Type B pancreatic cell (in vitro differentiated cells): ENCODE results near the gene MAP3K10. TPM values are rescaled to one million over a fixed set of nuclear protein-coding genes. Genes with fewer than 3 reads are reported as not detected.

Source experiments
- DNase-seq: peaks from one replicate; pipeline ENCODE4 v3.0.0; 2021; ENCODE audit warnings: mixed read lengths; ENCODE audit not compliant: unreplicated experiment; ENCODE audit errors: extremely low spot score
- H3K27ac Mint-ChIP-seq: 2 replicates; pipeline ENCODE4 v1.8.0; 2021; ENCODE audit warnings: mild to moderate bottlenecking, mixed read lengths
- H3K27me3 Mint-ChIP-seq: 2 replicates; pipeline ENCODE4 v1.8.0; 2021; ENCODE audit warnings: mixed read lengths
- H3K36me3 Mint-ChIP-seq: 2 replicates; pipeline ENCODE4 v1.8.0; 2021; ENCODE audit warnings: mixed read lengths
- H3K4me1 Mint-ChIP-seq: one replicate; pipeline ENCODE4 v1.8.0; 2021; ENCODE audit warnings: mixed read lengths; ENCODE audit not compliant: unreplicated experiment
- H3K4me3 Mint-ChIP-seq: 2 replicates; pipeline ENCODE4 v1.8.0; 2021; ENCODE audit warnings: mild to moderate bottlenecking, mixed read lengths
- H3K9me3 Mint-ChIP-seq: 2 replicates; pipeline ENCODE4 v1.8.0; 2021; ENCODE audit warnings: mixed read lengths
- total RNA-seq: library from RNA; stranded (reverse); gene quantifications from 2 replicates; pipeline ENCODE4 v1.2.1, GENCODE V29; 2021; ENCODE audit warnings: low replicate concordance
- TF ChIP-seq, protein P1 (sequence below): fragments of 200-600 bp; sonication (generic); conservative IDR thresholded peaks from 2 replicates; pipeline ENCODE4 v1.5.0; 2021; ENCODE audit warnings: antibody characterized with exemption, mild to moderate bottlenecking

Gene MAP3K10
- total RNA-seq, 1 donor from 2014 or later, result 23.4 TPM

DNA sequence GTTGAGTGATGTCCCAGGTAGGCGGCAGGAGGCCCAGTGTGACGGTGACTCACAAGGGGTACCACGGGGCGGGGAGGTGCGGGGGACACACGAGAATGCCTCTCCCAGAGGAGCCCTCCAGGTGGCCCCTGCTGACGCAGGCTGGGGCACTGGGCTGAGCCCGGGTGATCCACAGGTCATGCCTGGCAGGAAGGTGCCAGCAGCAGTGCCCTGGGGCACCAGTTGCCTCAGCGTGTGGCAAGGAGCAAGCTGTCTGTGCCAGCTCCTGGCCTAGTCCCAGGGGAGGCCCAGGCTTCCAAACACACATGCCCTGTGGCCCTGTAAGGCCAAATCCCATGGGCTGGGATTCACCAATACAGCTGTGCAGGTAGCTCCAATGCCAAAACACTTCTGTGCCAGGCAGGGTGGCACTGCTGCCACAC, 65.9 kb downstream of the MAP3K10 start:
- no peak overlapping the region for H3K4me3 Mint-ChIP-seq
- H3K27me3 Mint-ChIP-seq, result no peaks in the 10 kb centered on the region
- no peak for DNase-seq
- H3K36me3 Mint-ChIP-seq, result peaks cover 32% of the 10 kb centered on the region
- no peaks in the 10 kb centered on the region for H3K9me3 Mint-ChIP-seq
- no peak overlapping the region for H3K27ac Mint-ChIP-seq
- peaks cover 12% of the 10 kb centered on the region for H3K4me1 Mint-ChIP-seq
- TF ChIP-seq, protein P1, sequence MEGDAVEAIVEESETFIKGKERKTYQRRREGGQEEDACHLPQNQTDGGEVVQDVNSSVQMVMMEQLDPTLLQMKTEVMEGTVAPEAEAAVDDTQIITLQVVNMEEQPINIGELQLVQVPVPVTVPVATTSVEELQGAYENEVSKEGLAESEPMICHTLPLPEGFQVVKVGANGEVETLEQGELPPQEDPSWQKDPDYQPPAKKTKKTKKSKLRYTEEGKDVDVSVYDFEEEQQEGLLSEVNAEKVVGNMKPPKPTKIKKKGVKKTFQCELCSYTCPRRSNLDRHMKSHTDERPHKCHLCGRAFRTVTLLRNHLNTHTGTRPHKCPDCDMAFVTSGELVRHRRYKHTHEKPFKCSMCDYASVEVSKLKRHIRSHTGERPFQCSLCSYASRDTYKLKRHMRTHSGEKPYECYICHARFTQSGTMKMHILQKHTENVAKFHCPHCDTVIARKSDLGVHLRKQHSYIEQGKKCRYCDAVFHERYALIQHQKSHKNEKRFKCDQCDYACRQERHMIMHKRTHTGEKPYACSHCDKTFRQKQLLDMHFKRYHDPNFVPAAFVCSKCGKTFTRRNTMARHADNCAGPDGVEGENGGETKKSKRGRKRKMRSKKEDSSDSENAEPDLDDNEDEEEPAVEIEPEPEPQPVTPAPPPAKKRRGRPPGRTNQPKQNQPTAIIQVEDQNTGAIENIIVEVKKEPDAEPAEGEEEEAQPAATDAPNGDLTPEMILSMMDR, result no peak

DNA sequence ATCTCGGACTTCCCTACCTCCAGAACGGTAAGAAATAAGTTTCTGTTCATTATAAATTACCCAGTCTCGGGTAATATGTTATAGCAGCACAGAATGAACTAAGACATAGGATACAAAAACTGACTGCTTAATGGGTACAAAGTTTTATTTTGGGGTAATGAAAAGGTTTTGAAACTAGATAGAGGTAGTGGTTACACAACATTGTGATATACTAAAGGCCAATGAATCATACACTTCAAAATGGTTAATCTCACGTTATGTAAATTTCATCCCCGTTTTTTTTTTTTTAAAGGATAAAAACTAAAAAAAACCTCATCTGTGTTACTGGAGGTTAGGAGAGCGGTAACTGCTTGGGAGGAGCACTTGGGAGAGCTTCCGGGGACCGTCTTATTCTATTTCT, 70.4 kb downstream of the MAP3K10 start:
- TF ChIP-seq, protein P1, result no peak
- peaks cover 5% of the 10 kb centered on the region for H3K4me1 Mint-ChIP-seq
- H3K27me3 Mint-ChIP-seq, result no peaks in the 10 kb centered on the region
- H3K4me3 Mint-ChIP-seq, result no peak overlapping the region
- H3K36me3 Mint-ChIP-seq, result peaks cover 10% of the 10 kb centered on the region
- no peak overlapping the region for H3K27ac Mint-ChIP-seq
- no peaks in the 10 kb centered on the region for H3K9me3 Mint-ChIP-seq
- no peak for DNase-seq

DNA sequence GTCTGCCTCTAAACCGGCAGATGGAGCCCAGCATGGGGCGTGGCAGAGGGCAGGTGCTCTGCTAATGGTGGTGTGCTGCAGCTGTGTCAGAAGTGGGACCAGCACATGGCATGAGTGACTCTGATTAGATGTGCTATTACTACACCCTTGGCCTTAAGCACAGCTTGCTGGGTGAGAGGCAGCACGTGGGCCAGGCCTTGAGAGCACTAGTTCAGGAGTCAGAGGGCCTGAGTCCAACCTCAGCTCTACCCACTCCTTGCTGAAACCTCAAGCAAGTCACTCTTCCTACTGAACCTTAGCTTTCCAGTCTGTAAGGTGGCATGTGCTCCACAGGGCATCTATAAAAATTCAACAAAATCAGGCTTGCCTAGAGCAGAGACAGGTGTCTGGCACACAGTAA, 71.2 kb downstream of the MAP3K10 start:
- Mint-ChIP-seq H3K4me3 (no peak overlapping the region), H3K27me3 (no peaks in the 10 kb centered on the region), H3K36me3 (peaks cover 10% of the 10 kb centered on the region), H3K9me3 (no peaks in the 10 kb centered on the region), H3K27ac (no peak overlapping the region), H3K4me1 (peaks cover 12% of the 10 kb centered on the region)
- no peak for DNase-seq
- TF ChIP-seq, protein P1, result no peak

DNA sequence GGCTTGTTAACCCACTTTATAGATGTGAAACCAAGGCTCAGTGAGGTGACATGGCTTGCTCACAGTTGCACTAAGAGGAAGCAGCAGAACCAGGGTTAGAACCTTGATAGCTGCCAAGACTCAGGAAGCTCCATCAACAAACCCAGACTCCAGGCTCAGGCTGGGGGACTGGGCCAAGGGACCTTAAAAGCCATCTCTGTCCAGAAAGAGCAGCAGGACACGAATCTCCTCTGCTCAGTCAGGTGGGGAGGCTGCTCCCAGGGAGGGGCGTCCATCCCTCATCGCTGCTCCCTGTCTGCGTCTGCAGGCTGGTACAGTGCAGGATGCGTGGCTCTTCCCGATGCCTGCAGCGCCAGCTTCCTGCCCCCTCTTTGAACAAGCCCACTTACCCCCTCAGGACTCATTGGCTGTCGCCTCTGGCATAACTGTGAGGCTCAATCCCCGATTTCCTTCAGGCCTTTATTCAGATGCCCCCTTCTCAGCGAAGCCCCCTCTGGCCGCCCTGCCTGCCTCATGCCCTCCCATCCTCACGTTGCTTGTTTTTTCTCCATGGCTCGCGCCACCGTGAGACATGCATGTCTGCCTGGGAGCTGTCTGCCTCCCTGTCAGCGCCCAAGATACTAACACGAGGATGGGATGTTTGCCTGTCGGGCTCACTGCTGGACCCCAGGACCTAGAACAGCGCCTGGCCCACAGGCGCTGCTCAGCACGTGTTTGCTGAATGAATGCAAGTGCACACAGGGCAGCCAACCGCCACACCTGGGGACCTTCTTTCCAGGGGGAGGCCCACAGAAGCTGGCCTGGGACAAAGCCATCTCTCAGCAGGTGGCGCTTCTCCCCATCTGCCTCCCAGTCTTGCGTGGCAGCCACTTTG, 72.5 kb downstream of the MAP3K10 start:
- TF ChIP-seq, protein P1, result no peak
- H3K4me3 Mint-ChIP-seq, result no peak overlapping the region
- DNase-seq, result no peak
- H3K27me3 Mint-ChIP-seq, result no peaks in the 10 kb centered on the region
- peaks cover 12% of the 10 kb centered on the region for H3K4me1 Mint-ChIP-seq
- no peaks in the 10 kb centered on the region for H3K9me3 Mint-ChIP-seq
- H3K36me3 Mint-ChIP-seq, result peaks cover 10% of the 10 kb centered on the region
- no peak overlapping the region for H3K27ac Mint-ChIP-seq

DNA sequence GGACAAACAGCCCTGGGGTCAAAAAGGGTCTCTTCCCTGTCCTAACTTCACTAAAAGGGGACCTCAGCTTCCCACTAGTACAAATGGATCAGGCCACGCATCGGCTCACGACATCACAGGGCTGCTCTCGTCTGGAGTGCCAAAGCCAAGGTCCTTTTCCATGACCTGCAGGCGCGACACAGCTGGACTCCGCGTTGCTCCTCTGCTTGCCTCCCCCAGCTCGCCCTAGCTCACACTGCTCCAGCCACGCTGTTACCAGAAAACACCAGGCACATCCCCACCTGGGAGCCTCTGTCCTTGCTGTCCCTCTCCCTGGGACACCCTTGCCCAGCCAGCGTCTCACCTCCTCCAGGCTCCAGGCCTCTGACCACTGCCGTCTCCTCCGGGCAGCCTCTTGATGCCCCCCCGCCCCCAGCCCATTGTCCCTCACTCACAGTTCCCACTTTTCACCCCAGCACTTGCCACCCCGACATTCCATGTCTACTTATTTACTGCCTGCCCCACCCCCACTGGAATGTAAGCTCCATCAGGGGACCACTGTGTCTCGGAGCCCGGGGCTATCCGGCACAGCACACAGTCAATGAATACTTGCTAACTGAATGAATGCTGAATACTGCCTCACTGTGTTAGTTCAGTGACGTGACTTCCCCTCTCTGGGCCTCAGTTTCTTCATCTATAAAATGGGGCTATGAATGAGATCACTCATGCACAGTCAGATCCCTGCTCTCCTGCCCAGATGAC, 73.3 kb downstream of the MAP3K10 start:
- no peaks in the 10 kb centered on the region for H3K9me3 Mint-ChIP-seq
- no peak overlapping the region for H3K27ac Mint-ChIP-seq
- H3K36me3 Mint-ChIP-seq, result peaks cover 11% of the 10 kb centered on the region
- DNase-seq, result no peak
- TF ChIP-seq, protein P1, result no peak
- H3K4me3 Mint-ChIP-seq, result no peak overlapping the region
- H3K4me1 Mint-ChIP-seq, result peaks cover 11% of the 10 kb centered on the region
- no peaks in the 10 kb centered on the region for H3K27me3 Mint-ChIP-seq

Other genes with a start within 250 kb of the MAP3K10 start
- gene PSMC4, start 220.3 kb upstream of the MAP3K10 start, total RNA-seq, result 100 and 102 TPM in 2 replicates
- gene ZNF546, start 194.4 kb upstream of the MAP3K10 start, total RNA-seq, result 1.7 and 5.5 TPM in 2 replicates
- gene ZNF780B, start 135.2 kb upstream of the MAP3K10 start, total RNA-seq, result 33.0 and 38.8 TPM in 2 replicates
- gene ZNF780A, start 100.5 kb upstream of the MAP3K10 start, total RNA-seq, result 21.2 and 24.3 TPM in 2 replicates
- gene TTC9B, start 27.0 kb downstream of the MAP3K10 start, total RNA-seq, result 0.39 and 0.48 TPM in 2 replicates
- gene CCNP, start 35.3 kb downstream of the MAP3K10 start, total RNA-seq, result 0.60 and 0.98 TPM in 2 replicates
- gene AKT2, start 93.9 kb downstream of the MAP3K10 start, total RNA-seq, result 138 and 149 TPM in 2 replicates
- gene C19orf47, start 157.0 kb downstream of the MAP3K10 start, total RNA-seq, result 15.3 and 18.6 TPM in 2 replicates
- gene PLD3, start 157.3 kb downstream of the MAP3K10 start, total RNA-seq, result 234 and 244 TPM in 2 replicates
- gene HIPK4, start 198.8 kb downstream of the MAP3K10 start, total RNA-seq, result 0.12 TPM in 1 of 2 replicates, not detected in the other
- 1.2 and 11.7 TPM in 2 replicates for gene PRX, start 222.0 kb downstream of the MAP3K10 start, total RNA-seq
- gene SERTAD1, start 234.6 kb downstream of the MAP3K10 start, total RNA-seq, result 9.2 and 14.4 TPM in 2 replicates